Sigmoid colon (tissue), 7 donors: Measurements from ENCODE around the gene CYP46A1. TPM values are rescaled to one million over a fixed set of nuclear protein-coding genes. Genes with fewer than 3 reads are reported as not detected.

ENCODE experiments used
- DNase-seq: peaks from one replicate; pipeline ENCODE4 v3.0.0-alpha.2; 2019
- H3K27ac ChIP-seq, 4 donors: fragments of 200-600 bp; sonication (generic); one replicate each; pipeline ENCODE4 v1.5.1; 2016 to 2019; ENCODE audit warnings: mild to moderate bottlenecking in 1 of 4
- H3K27me3 ChIP-seq, 3 donors: fragments of 200-600 bp; sonication (generic); one replicate each; pipeline ENCODE4 v1.5.1; 2019; ENCODE audit warnings: mild to moderate bottlenecking in 1 of 3
- H3K36me3 ChIP-seq, 4 donors: fragments of 200-600 bp; sonication (generic); one replicate each; pipeline ENCODE4 v1.5.1; 2016 to 2019
- H3K4me1 ChIP-seq, 4 donors: fragments of 200-600 bp; sonication (generic); one replicate each; pipeline ENCODE4 v1.5.1; 2017 to 2019
- H3K4me3 ChIP-seq, 4 donors: fragments of 200-600 bp; sonication (generic); one replicate each; pipeline ENCODE4 v1.5.1; 2017 to 2019; ENCODE audit warnings: mild to moderate bottlenecking in 2 of 4, moderate library complexity in 1 of 4
- H3K9me3 ChIP-seq, 4 donors: fragments of 200-600 bp in 3 of 4; sonication (generic) in 3 of 4; one replicate each; pipeline versions ENCODE4 v1.5.1 to v1.6.1; 2013 to 2019
- CTCF ChIP-seq, 4 experiments: fragments of 450-650 bp in 3 of 4; fragments of 200-600 bp in 1 of 4; IDR thresholded peaks; one replicate each; pipeline ENCODE4 v1.5.1; 2016 to 2019; ENCODE audit warnings: antibody characterized with exemption in 4 of 4, mild to moderate bottlenecking in 3 of 4, moderate library complexity in 2 of 4
- EP300 ChIP-seq, 4 donors: sonication (generic); formaldehyde crosslinking; IDR thresholded peaks; one replicate each; pipeline ENCODE4 v1.6.1; 2017; ENCODE audit warnings: antibody characterized with exemption in 4 of 4
- POLR2A ChIP-seq, 2 donors: fragments of 450-650 bp; IDR thresholded peaks; one replicate each; pipeline ENCODE4 v1.6.1; 2016; ENCODE audit warnings: antibody characterized with exemption in 2 of 2, mild to moderate bottlenecking in 2 of 2, moderate library complexity in 2 of 2
- POLR2AphosphoS5 ChIP-seq, 4 donors: sonication (generic); formaldehyde crosslinking; IDR thresholded peaks; one replicate each; pipeline ENCODE4 v1.6.1; 2017; ENCODE audit warnings: antibody characterized with exemption in 4 of 4
- WGBS, 2 donors: extraction: QIAGEN DNeasy Blood & Tissue Kit; methylation state at CpG; one replicate each; pipeline ENCODE4 v1.1.7; 2013; 5-methylcytosine and 5-hydroxymethylcytosine counted together
- intact Hi-C: fragments of 100-400 bp; cut with DNase I; formaldehyde crosslinking; loops from one replicate; pipeline ENCODE4 v1.15.1; 2023
- polyA plus RNA-seq, 3 donors: library from polyadenylated mRNA; stranded (reverse); fragments of 200-250 nt; gene quantifications; one replicate each; pipeline ENCODE4 v1.2.3, GENCODE V29; 2013
- total RNA-seq, 4 donors: library from RNA; depleted of rRNA; stranded (reverse); fragments of >200 nt; gene quantifications; one replicate each; pipeline ENCODE4 v1.1.0, GENCODE V29; 2016
- donor health status: healthy with polysubstance abuse.
- donor health status: Bipolar disorder and iron deficiency.
- donor health status: healthy.

Gene CYP46A1
- total and polyA plus RNA-seq, 7 donors: under 0.01 to 2.0 (median 0.84) TPM; not detected in 1

GRCh38 chr14:99754141-99755067, 70.3 kb downstream of the CYP46A1 start:
- intact Hi-C loops: no loop called here
- TF ChIP-seq EP300 (IDR thresholded peaks at IDR 0.05): no peak
- no peak for TF ChIP-seq CTCF (IDR thresholded peaks at IDR 0.05)
- peak in 2 of 4 donors; percentile 24 to 26 for TF ChIP-seq POLR2AphosphoS5 (IDR thresholded peaks at IDR 0.05)
- TF ChIP-seq POLR2A (IDR thresholded peaks at IDR 0.05): no peak
- Histone ChIP-seq H3K36me3 (no peaks in the 10 kb centered on the region), H3K27me3 (no peaks in the 10 kb centered on the region), H3K27ac (peak overlapping the region; percentile 79 to 92 (median 84)), H3K4me3 (no peak overlapping the region), H3K4me1 (peaks cover 0 to 97% (median 87%) of the 10 kb centered on the region in 4 donors), H3K9me3 (no peaks in the 10 kb centered on the region)
- WGBS, 2 donors: 37 to 71% methylated on average over 24 of the region's 24 CpGs
- peak; percentile 74 for DNase-seq

- Histone ChIP-seq H3K36me3 (no peaks in the 10 kb centered on the region), H3K4me3 (no peak overlapping the region), H3K9me3 (no peaks in the 10 kb centered on the region), H3K27me3 (no peaks in the 10 kb centered on the region), H3K27ac (peak overlapping the region; percentile 79 to 92 (median 84)), H3K4me1 (peaks cover 0 to 96% (median 86%) of the 10 kb centered on the region in 4 donors)
- 60 to 83% methylated on average over 8 of the region's 8 CpGs for WGBS, 2 donors
- no peak for DNase-seq
- TF ChIP-seq EP300 (IDR thresholded peaks at IDR 0.05): no peak
- TF ChIP-seq POLR2AphosphoS5 (IDR thresholded peaks at IDR 0.05): no peak
- TF ChIP-seq CTCF (IDR thresholded peaks at IDR 0.05): no peak
- TF ChIP-seq POLR2A (IDR thresholded peaks at IDR 0.05): no peak
- intact Hi-C loops: no loop called here
Measured at GRCh38 chr14:99755068-99755405, 70.9 kb downstream of the CYP46A1 start.

DNA sequence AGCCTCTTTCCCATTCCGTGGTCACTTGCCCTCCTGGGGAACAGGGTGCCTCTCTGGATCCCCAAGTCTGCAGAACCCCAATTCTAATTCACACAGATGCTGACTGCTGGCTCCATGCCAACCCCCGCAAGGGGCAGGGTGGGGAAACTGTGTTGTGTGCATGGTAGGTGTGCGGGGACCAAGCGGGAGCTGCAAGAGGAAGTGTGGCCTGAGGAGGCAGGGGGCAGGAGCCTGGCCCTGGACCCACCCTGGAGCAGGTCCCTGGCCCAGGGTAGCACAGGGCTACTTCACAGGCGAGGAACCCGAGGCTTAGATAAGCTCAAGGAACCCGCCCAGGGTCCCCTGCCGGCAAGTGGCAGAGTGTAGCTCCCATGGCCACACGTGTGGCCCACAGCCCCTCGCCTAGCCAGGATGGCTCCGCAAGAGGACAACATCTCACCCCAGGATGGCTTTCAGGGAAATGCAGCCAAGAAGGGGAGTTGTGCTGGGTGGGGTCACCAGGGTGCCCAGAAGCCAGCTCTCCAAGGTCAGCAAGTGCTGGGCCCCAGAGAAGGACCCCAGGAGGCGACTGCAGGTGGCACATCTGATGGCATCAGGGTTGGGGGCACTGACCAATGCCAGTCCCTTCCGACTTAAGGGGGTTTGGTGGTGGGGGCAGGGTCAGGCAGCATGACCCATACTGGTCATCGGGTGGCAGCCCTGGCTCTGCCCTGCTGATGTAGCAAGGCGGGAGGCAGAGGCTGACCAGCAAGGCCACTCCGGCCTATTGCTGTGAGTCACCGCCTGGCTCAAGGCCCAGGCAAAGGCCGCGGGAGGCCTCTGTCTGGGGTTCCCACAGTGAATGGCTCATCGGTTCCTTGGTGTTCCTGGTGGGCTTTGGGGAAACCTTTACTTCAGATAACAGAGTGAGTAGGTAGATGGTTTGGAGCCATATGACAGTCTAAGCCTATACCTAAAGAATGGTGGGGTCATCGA, 71.8 kb downstream of the CYP46A1 start:
- DNase-seq: peak; percentile 95
- intact Hi-C loops: no loop called here
- no peaks in the 10 kb centered on the region for H3K36me3 ChIP-seq
- TF ChIP-seq POLR2A (IDR thresholded peaks at IDR 0.05) (no peak), POLR2AphosphoS5 (IDR thresholded peaks at IDR 0.05) (peak in 3 of 4 donors; percentile 46 to 63 (median 51))
- 59 to 73% methylated on average over 21 of the region's 21 CpGs for WGBS, 2 donors
- peaks cover 0 to 98% (median 92%) of the 10 kb centered on the region in 4 donors for H3K4me1 ChIP-seq
- H3K4me3 ChIP-seq: no peak overlapping the region
- peak overlapping the region; percentile 75 to 92 (median 82) for H3K27ac ChIP-seq
- no peaks in the 10 kb centered on the region for H3K27me3 ChIP-seq
- no peaks in the 10 kb centered on the region for H3K9me3 ChIP-seq

DNA sequence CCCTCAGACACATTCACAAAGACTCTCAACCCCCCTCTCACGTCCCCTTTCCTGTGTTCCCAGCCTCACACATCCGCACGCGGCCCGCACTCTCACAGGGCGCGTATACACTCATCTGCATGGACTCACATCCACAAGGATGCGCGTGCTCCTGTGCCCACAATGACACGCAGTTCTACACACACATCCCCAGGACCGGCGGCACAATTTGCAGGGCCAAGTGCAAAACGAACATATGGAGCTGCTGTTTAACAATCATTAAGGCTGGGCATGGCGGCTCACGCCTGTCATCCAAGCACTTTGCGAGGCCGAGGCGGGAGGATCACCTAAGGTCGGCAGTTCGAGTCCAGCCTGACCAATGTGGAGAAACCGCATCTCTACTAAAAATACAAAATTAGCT, 72.7 kb downstream of the CYP46A1 start:
- H3K4me1 ChIP-seq: peaks cover 0 to 97% (median 95%) of the 10 kb centered on the region in 4 donors
- WGBS, 2 donors: 84 to 94% methylated on average over 21 of the region's 21 CpGs
- DNase-seq: peak; percentile 67
- no peak for TF ChIP-seq POLR2A (IDR thresholded peaks at IDR 0.05)
- no peak for TF ChIP-seq CTCF (IDR thresholded peaks at IDR 0.05)
- TF ChIP-seq EP300 (IDR thresholded peaks at IDR 0.05): no peak
- H3K36me3 ChIP-seq: no peaks in the 10 kb centered on the region
- peak overlapping the region; percentile 75 to 92 (median 82) for H3K27ac ChIP-seq
- H3K4me3 ChIP-seq: no peak overlapping the region
- intact Hi-C loops: no loop called here
- H3K9me3 ChIP-seq: no peaks in the 10 kb centered on the region
- H3K27me3 ChIP-seq: no peaks in the 10 kb centered on the region
